A549 (cell line): Measurements from ENCODE around the gene KIF4B. TPM values are rescaled to one million over a fixed set of nuclear protein-coding genes. Genes with fewer than 3 reads are reported as not detected.

ENCODE experiments used
- ATAC-seq, 2 experiments: fragments of 200-7000 bp in 1 of 2; fragments of >200 bp in 1 of 2; cut with Nextera tagmentation in 1 of 2; cut with Tn5 transposase in 1 of 2; 3 replicates each; pipeline versions ENCODE4 v1.8.0 to v1.9.1; 2018 to 2020; ENCODE audit warnings: mild to moderate bottlenecking in 1 of 2, moderate library complexity in 1 of 2
- CTCF ChIA-PET: fragments of 300-600 bp; sonication (Branson Sonifier 250); formaldehyde crosslinking; extraction: SDS; loops from one replicate; lab custom pipeline; 2021; ENCODE audit warnings: antibody characterized with exemption, inconsistent platforms; lab: Yijun Ruan, JAX
- POLR2A ChIA-PET: fragments of 350-600 bp; formaldehyde crosslinking; extraction: SDS; loops from one replicate; lab custom pipeline; 2021; ENCODE audit warnings: antibody characterized with exemption, inconsistent platforms; lab: Yijun Ruan, JAX
- DNase-seq, 2 experiments: peaks; one replicate each; pipeline versions ENCODE4 v3.0.0 to v3.0.0-alpha.2; 2011 to 2016; ENCODE audit warnings: low read depth in 1 of 2, low spot score in 1 of 2
- FAIRE-seq: peaks from 2 replicates; lab custom pipeline; 2011; peaks lifted over from hg19 to GRCh38; lab: Jason Lieb, UNC
- H3K27ac ChIP-seq, 2 experiments: fragments of >200 bp; sonication (Bioruptor Twin); formaldehyde crosslinking; 3 replicates each; pipeline ENCODE4 v1.5.1; 2016 to 2017
- H3K4me1 ChIP-seq: fragments of >200 bp; sonication (Bioruptor Twin); formaldehyde crosslinking; 3 replicates; pipeline ENCODE4 v1.6.1; 2016
- H3K4me2 ChIP-seq: fragments of >200 bp; sonication (Bioruptor Twin); formaldehyde crosslinking; 3 replicates; pipeline ENCODE4 v1.6.1; 2016
- H3K4me3 ChIP-seq: fragments of >200 bp; sonication (Bioruptor Twin); formaldehyde crosslinking; 3 replicates; pipeline ENCODE4 v1.5.1; 2016
- H3K9me3 ChIP-seq: fragments of >200 bp; sonication (Bioruptor Twin); formaldehyde crosslinking; 3 replicates; pipeline ENCODE4 v1.6.1; 2016
- ATOH8 ChIP-seq: fragments of 250-450 bp; sonication (Bioruptor Pico); IDR thresholded peaks from 2 replicates; pipeline ENCODE4 v1.5.0; 2020; ENCODE audit warnings: low read depth, mild to moderate bottlenecking, moderate library complexity
- BCL3 ChIP-seq: fragments of >200 bp; sonication (Bioruptor Twin); formaldehyde crosslinking; IDR thresholded peaks from 3 replicates; pipeline ENCODE4 v1.6.1; 2016
- BHLHE40 ChIP-seq: IDR thresholded peaks from 2 replicates; pipeline ENCODE4 v1.6.1; 2012; ENCODE audit warnings: low read depth, low read length, inconsistent platforms
- CBX2 ChIP-seq: fragments of 200-600 bp; sonication (generic); IDR thresholded peaks from 2 replicates; pipeline ENCODE4 v1.6.1; 2016; ENCODE audit warnings: low read depth, mild to moderate bottlenecking, borderline replicate concordance
- CHD2 ChIP-seq: fragments of 150-350 bp; IDR thresholded peaks from 2 replicates; pipeline ENCODE4 v1.6.1; 2014; ENCODE audit warnings: low read length; ENCODE audit not compliant: partially characterized antibody
- CHD4 ChIP-seq: fragments of 200-600 bp; sonication (generic); IDR thresholded peaks from 2 replicates; pipeline ENCODE4 v1.6.1; 2016; ENCODE audit warnings: antibody characterized with exemption, mild to moderate bottlenecking, borderline replicate concordance
- CTCF ChIP-seq: fragments of >200 bp; sonication (Bioruptor Twin); formaldehyde crosslinking; IDR thresholded peaks from 3 replicates; pipeline ENCODE4 v1.5.1; 2016
- EHMT2 ChIP-seq: fragments of 200-600 bp; sonication (generic); IDR thresholded peaks from 2 replicates; pipeline ENCODE4 v1.6.1; 2016; ENCODE audit warnings: antibody characterized with exemption, low read depth, mild to moderate bottlenecking, moderate library complexity
- EP300 ChIP-seq, 2 experiments: fragments of >200 bp; sonication (Bioruptor Twin); formaldehyde crosslinking; IDR thresholded peaks; 2 replicates in 1 of 2; 3 replicates in 1 of 2; pipeline ENCODE4 v1.6.1; 2016 to 2017
- FOSB ChIP-seq: fragments of 250-450 bp; sonication (Bioruptor Pico); IDR thresholded peaks from 2 replicates; pipeline ENCODE4 v1.5.0; 2020; ENCODE audit warnings: mild to moderate bottlenecking, moderate library complexity
- FOXS1 ChIP-seq: fragments of 250-450 bp; sonication (Bioruptor Pico); IDR thresholded peaks from 2 replicates; pipeline ENCODE4 v1.5.0; 2020; ENCODE audit warnings: mild to moderate bottlenecking, moderate library complexity
- KDM1A ChIP-seq: fragments of 200-600 bp; sonication (generic); IDR thresholded peaks from 2 replicates; pipeline ENCODE4 v1.6.1; 2016; ENCODE audit warnings: low read depth, mild to moderate bottlenecking
- KDM5A ChIP-seq: fragments of 200-600 bp; sonication (generic); IDR thresholded peaks from 2 replicates; pipeline ENCODE4 v1.6.1; 2016; ENCODE audit warnings: antibody characterized with exemption, mild to moderate bottlenecking
- MAFK ChIP-seq: fragments of 450-650 bp; IDR thresholded peaks from 2 replicates; pipeline ENCODE4 v1.6.1; 2014; ENCODE audit not compliant: partially characterized antibody
- MAX ChIP-seq: IDR thresholded peaks from 2 replicates; pipeline ENCODE4 v1.6.1; 2012
- MAZ ChIP-seq: fragments of 150-350 bp; IDR thresholded peaks from 2 replicates; pipeline ENCODE4 v1.6.1; 2014; ENCODE audit warnings: antibody characterized with exemption, low read depth, low read length, borderline replicate concordance
- MYC ChIP-seq: IDR thresholded peaks from 2 replicates; pipeline ENCODE4 v1.6.1; 2012; ENCODE audit warnings: mild to moderate bottlenecking, inconsistent platforms, low read length, improper control_type of control experiment, borderline replicate concordance
- NPAS2 ChIP-seq: fragments of 250-450 bp; sonication (Bioruptor Pico); IDR thresholded peaks from 2 replicates; pipeline ENCODE4 v1.8.0; 2022; ENCODE audit warnings: mild to moderate bottlenecking, moderate library complexity, borderline replicate concordance
- PHF8 ChIP-seq: fragments of 200-600 bp; sonication (generic); IDR thresholded peaks from 2 replicates; pipeline ENCODE4 v1.6.1; 2016; ENCODE audit warnings: low read depth, mild to moderate bottlenecking, antibody characterized with exemption, moderate library complexity, borderline replicate concordance
- RARB ChIP-seq: fragments of 250-450 bp; sonication (Bioruptor Pico); IDR thresholded peaks from 2 replicates; pipeline ENCODE4 v1.8.0; 2021; ENCODE audit warnings: mild to moderate bottlenecking, moderate library complexity
- RNF2 ChIP-seq: fragments of 200-600 bp; sonication (generic); IDR thresholded peaks from 2 replicates; pipeline ENCODE4 v1.6.1; 2016; ENCODE audit warnings: low read depth, mild to moderate bottlenecking, antibody characterized with exemption, moderate library complexity, borderline replicate concordance
- SREBF2 ChIP-seq: fragments of 450-650 bp; IDR thresholded peaks from 2 replicates; pipeline ENCODE4 v1.6.1; 2014; ENCODE audit warnings: mild to moderate bottlenecking, moderate library complexity
- ZC3H11A ChIP-seq: fragments of 450-650 bp; IDR thresholded peaks from 2 replicates; pipeline ENCODE4 v1.6.1; 2014; ENCODE audit warnings: antibody characterized with exemption, mild to moderate bottlenecking
- WGBS: methylation state at CpG from one replicate; pipeline ENCODE4 v1.1.6; 2017; ENCODE audit errors: missing lambda C conversion rate; 5-methylcytosine and 5-hydroxymethylcytosine counted together
- polyA plus RNA-seq, 4 experiments: library from polyadenylated mRNA; depleted of rRNA in 3 of 4; stranded (reverse); fragments of >200 nt; fragmentation: RNase III in 1 of 4; extraction: RNeasy Plus Mini Kit Qiagen cat#74134 plus additional on column Dnase treatment in 1 of 4; gene quantifications; 2 replicates in 3 of 4; 3 replicates in 1 of 4; pipeline ENCODE4 v1.2.3, GENCODE V29; 2011 to 2017
- TF ChIP-seq, protein P1 (sequence below): fragments of >200 bp; sonication (Bioruptor Twin); formaldehyde crosslinking; IDR thresholded peaks from 2 replicates; pipeline ENCODE4 v1.6.1; 2016
- TF ChIP-seq, protein P2 (sequence below): fragments of 450-650 bp; IDR thresholded peaks from 2 replicates; pipeline ENCODE4 v1.6.1; 2014; ENCODE audit warnings: antibody characterized with exemption

Gene KIF4B
- polyA plus RNA-seq, 2 of the 4 experiments (the other 2 are of a cell fraction) = 0.05 to 0.13 TPM

- FAIRE-seq (no peak), DNase-seq (no peak), ATAC-seq (no peak)
- POLR2A ChIA-PET = no interaction called here
- WGBS = 48% methylated on average over 2 of the region's 2 CpGs
- Histone ChIP-seq H3K4me2 (no peak overlapping the region), H3K9me3 (no peaks in the 10 kb centered on the region), H3K4me3 (no peak overlapping the region), H3K27ac (no peak overlapping the region), H3K4me1 (no peaks in the 10 kb centered on the region)
- TF ChIP-seq MAX (no peak), NPAS2 (CRISPR knock-in tag) (no peak), CTCF (no peak), RARB (no peak), FOXS1 (CRISPR knock-in tag) (no peak), FOSB (CRISPR knock-in tag) (no peak), SREBF2 (no peak), BCL3 (no peak), PHF8 (no peak)
- TF ChIP-seq, protein P1, sequence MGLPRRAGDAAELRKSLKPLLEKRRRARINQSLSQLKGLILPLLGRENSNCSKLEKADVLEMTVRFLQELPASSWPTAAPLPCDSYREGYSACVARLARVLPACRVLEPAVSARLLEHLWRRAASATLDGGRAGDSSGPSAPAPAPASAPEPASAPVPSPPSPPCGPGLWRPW = no peak
- CTCF ChIA-PET = no interaction called here
These were observed 33.0 kb downstream of the KIF4B start for GRCh38 chr5:155046591-155046990.

- FAIRE-seq (no peak), ATAC-seq (no peak), DNase-seq (no peak)
- Histone ChIP-seq H3K4me3 (no peak overlapping the region), H3K27ac (no peak overlapping the region), H3K9me3 (no peaks in the 10 kb centered on the region), H3K4me1 (no peaks in the 10 kb centered on the region), H3K4me2 (no peak overlapping the region)
- 44% methylated on average over 8 of the region's 8 CpGs for WGBS
- ChIA-PET POLR2A (no interaction called here), CTCF (no interaction called here)
- TF ChIP-seq RARB (no peak), CBX2 (no peak), EHMT2 (no peak), EP300 (IDR thresholded peaks at IDR 0.05) (no peak), ZC3H11A (no peak), RNF2 (no peak), MYC (no peak), KDM5A (no peak), SREBF2 (no peak), CHD2 (no peak), MAX (no peak), CHD4 (no peak), KDM1A (no peak), MAFK (no peak), MAZ (no peak), BHLHE40 (no peak), ATOH8 (CRISPR knock-in tag) (no peak)
- TF ChIP-seq, protein P2, sequence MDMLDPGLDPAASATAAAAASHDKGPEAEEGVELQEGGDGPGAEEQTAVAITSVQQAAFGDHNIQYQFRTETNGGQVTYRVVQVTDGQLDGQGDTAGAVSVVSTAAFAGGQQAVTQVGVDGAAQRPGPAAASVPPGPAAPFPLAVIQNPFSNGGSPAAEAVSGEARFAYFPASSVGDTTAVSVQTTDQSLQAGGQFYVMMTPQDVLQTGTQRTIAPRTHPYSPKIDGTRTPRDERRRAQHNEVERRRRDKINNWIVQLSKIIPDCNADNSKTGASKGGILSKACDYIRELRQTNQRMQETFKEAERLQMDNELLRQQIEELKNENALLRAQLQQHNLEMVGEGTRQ = no peak
- TF ChIP-seq, all 56 proteins: peak for 0
These were observed 34.3 kb downstream of the KIF4B start for GRCh38 chr5:155047818-155048217.
